Left renal pelvis (tissue), 4 donors: Measurements from ENCODE around the gene LAPTM5. TPM values are rescaled to one million over a fixed set of nuclear protein-coding genes. Genes with fewer than 3 reads are reported as not detected.
A peak's percentile ranks its signal among the peaks of the same experiment; 100 is the strongest.

ENCODE experiments used
- DNase-seq, 4 donors: peaks; one replicate each; pipeline ENCODE4 v3.0.0-alpha.2; 2013; ENCODE audit warnings: low read depth in 4 of 4, low spot score in 3 of 4
- polyA plus RNA-seq, 4 donors: library from polyadenylated mRNA; unstranded; fragments of 120-200 nt; gene quantifications; one replicate each; pipeline ENCODE4 v1.2.1, GENCODE V29; 2013; ENCODE audit not compliant: insufficient read length in 4 of 4

LAPTM5 gene
- polyA plus RNA-seq, 4 donors, result 15.8 to 33.0 (median 17.0) TPM

DNA sequence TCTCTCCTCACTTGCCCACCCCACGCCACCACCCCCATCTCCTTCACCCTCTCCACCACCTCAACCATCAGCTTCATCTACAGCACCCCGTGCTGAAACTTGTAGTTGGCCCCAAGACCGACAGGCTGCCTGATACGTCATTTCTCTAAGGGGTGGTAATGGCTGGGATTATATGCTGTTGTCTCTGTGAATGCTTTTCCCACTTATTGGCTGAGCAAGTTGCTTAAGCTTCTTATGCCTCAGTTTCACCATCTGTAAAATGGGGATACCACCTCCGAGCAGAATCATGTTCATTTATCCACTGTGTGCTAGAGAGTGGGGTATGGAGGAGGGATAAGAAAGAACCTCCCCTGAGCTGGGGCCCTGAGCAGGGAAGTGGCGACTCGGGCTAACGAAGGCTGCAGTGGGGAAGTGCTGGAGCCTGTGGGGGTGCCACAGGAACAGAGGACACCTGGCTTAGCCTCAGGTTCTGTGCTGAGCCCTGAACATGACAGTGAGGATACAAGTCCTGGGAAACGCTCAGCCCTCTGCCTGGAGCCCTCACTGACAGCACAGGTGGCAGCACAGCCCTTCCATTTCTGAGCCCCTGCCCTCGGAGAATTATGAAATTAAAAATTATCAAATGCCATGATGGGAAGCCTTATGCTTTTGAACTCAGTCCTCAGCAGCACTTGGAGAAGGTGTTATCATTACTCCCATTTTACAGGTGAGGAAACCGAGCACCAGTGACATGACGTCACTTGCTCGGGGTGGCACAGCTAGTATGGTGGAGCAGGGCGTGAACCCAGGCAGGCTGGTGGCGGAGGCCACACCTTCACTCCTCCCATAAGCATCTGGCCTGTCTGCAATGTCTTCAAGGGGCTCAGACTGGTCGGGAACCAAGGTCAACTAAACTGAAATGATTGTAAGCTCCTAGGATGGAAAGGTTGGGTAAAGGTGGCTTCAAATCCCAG lies 37.0 kb downstream of the LAPTM5 start:
- DNase-seq, result no peak

DNA sequence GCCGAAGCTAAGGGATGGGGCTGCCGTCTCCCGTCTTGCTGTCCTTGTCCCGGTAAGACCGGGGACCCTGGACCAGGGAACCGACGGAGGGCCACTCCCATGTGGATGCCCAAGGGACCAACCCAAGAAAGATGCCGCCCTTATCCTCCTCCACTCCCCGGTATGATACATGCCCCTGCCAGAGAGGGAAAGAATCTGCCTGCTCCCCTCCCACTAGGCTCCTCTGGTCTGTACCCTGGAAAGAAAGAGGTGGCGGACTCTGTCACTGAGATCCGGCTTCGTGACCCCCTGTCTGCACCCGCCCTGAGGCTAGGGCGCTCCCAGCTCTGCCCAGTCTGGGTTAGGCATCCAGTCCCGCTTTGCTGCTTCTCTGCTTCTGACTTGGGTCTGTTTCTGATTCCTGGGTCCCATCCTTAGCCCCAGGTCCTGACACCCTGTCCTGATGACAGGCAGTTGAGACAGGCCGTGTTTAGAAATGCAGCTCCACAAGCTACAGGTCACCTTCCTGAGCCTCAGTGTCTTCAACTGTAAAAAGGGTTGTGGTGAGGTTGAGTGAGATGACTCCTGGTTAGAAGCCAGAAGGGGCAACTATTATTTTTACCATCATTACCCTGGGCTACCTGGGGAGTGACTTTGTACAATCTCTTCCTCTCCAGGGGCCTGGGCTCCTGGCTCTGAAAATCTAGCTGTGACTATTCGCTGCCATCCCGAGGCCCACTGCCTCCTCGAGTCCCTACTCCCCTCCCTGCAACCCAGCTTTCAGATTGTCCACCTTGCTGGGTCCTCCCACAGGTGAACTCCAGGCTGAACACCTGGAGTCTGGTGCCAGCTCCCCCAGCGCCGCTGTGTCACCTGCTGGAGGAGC lies 37.9 kb downstream of the LAPTM5 start:
- DNase-seq, result no peak

DNA sequence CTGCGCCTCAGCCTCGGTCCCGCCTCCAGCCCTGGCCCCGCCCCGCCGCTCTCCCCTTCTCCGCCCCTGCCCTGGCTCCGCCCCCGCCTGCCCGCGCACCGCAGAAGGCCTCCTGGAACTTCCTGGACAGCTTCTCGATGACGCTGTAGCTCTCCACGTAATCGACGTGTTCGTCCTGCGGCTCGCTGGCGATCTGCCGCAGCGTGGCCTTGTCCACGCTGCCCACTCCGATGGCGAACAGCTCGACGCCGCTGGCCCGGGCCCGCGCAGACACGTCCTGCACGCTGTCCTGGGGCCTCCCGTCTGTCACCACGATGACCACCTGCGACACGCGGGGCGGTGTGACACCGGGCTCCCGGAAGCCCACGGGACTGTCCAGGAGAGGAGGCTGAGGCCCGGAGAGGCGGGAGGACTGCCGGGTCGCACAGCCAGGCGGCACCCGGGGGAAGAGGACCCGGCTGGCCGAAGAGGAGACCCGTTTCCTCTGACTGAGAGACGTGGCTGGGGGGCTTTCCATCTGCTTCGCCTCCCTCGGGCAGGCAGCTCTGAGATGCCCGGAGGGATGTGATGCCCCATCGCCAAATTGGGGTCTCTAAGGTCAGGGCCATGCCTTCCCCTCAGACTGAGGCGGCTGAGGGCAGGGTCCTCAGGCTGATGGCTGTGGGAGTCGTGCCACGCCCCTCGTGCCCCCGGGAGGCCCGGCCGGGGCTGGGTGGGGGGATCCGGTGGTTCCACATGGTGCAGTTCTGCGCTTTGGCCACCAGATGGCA lies 38.8 kb downstream of the LAPTM5 start:
- peak; percentile 68 to 85 (median 74) for DNase-seq

DNA sequence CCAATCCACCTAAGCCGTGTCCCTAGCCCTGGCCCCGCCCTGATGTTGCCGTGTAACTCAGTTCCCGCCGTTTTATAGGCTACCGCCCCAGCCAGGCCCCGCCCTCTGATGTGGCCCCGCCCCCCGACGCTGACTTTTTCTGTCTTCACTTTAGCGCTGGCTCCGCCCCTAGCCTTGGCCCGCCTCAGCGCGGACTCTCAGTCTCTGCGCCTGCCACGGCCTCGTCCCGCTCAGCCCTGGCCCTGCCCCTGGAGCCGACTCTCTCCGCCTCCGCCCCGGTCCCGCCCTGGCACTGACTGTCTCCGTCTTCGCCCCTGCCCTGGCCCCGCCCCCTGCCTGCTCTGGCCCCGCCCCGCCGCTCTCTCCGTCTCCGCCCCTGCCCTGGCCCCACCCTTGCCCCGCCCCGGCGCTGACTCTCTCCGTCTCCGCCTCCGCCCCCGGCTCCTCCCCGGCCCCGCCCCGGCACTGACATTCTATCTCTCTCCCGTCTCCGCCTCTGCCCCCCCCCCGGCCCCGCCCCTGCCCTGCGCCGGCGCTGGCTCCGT lies 39.4 kb downstream of the LAPTM5 start:
- DNase-seq, result peak; percentile 86 to 90 (median 90)

DNA sequence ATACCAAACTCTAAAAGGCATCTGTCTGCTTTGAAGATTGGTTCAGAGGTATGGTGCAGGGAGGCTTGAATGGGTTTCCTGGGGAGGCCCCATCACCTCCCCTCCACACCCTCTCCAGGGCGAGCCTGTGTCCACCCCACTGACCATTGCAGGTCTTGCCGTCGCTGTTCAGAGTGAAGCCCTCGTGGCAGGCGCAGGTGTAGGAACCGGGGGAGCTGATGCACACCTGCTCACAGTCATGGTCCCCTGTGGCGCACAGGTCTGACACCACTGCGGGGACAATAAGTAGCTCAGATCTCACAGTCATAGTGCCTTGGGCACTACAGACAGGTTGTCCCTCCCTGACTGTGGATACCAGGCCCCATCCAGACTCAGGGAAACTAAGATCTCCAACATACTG lies 40.9 kb downstream of the LAPTM5 start:
- no peak for DNase-seq

DNA sequence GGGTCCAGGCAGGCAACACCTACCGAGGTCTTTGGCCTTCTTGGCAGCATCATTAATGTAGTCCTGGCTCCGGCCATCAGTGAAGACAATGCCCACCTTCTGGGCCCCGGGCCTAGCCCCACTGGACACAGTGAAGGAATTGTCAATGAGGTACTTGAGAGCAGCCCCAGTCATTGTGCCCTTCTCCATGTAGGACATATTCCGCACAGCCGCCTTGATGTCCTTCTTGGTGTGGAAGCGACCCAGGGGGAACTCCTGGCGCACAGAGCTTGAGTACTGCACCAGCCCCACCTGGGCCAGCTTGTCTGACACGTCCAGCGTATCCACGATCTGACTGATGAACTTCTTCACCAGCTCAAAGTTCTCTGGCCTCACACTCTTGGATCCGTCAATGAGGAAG lies 41.7 kb downstream of the LAPTM5 start:
- no peak for DNase-seq

DNA sequence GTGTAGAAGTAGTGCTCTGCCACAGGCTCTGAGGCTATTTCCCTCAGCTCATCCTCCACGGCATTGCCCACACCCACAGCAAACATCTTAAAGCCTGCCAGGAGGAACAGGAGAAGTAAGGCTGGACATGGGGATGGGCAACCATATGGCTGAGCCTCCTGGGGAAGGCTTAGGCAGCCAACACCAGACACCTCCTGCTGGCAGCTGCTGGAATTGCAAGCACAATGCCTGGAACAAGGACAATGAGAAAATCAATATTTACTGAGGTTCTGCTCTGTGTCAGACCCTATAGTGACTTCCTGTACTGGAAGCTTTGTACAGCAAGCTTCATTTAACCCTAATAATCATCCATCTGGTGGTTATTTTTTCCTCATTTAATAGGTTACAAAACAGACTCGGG lies 42.4 kb downstream of the LAPTM5 start:
- DNase-seq, result no peak

DNA sequence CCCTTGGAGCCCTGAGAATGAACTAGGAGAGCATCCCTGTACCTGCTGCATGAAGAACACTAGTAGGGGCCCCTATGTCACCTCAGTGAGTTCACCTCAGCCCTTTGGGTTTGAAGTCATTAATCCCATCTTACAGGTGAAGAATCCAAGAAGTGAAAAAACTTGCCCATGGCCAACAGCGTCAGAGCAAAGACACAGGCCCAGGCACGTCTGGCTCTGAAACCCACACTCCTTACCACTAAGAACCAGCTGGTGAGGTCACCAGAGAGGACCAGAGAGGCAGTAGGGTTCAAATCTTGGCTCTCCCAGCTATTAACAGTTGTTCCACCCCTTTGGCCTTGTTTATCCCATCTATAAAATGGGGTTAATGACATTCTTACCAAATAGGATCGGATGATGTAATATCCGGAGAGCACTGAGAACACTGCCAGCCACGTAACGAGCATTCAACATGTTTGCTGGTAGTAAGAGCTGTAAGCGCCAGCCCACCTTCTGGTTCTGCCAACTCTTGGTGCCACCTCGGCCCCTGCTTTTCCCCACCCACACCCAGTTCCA lies 43.0 kb downstream of the LAPTM5 start:
- no peak for DNase-seq

DNA sequence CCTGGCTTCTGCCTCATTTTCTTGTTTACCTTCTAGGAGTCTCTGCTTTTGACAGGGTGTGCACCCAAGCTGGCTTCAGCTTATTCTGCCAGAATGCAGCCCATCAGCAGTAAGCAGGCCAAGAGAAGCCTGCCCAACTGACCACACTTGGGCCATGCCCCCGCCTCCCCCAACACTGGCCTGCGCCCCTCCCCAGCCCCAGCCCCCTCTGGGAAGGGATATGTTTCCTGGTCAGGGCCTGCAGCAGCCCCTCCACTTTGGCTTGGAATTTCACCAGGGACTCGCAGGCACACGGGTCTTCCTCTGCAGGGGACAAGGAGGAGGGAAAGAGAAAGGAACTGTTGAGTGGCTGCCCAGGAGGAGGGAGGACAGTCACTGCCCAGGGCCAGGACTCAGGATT lies 43.5 kb downstream of the LAPTM5 start:
- DNase-seq, result no peak

DNA sequence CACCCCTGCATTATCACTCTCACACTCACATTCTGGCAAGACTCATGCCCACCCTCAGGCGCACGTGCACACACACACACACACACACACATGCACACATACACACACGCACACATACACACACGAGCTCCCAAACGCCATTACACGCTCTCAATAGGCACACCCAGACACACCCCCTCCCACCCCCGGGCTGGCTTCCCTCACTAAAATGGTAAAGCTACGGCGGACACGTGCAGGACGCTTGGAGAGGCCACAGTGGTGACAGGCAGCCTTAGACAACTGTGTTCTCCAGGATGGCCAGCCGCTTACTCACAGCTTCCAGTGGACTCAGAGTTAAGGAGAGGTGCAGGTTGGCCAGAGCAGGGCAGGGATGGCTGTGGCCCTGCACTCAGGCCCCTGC lies 44.3 kb downstream of the LAPTM5 start:
- DNase-seq, result no peak

DNA sequence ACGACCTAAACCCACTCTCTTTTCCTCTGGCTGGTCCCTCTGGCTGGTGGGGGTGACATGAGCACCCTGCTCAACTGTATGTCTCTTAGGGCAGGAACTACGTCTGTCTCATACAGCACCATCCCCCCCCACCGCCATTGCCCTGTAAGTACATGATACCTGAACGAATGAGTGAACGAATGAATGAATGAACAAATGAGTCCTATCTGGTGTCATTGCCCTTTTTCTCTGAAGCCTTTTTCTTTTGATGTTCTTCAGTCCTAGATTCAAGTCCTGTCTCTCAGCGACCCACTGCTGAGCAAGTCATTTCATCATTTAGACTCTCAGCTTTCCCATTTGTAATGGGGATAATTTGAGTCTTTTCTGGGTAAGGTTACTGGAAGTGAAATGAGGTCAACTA lies 45.0 kb downstream of the LAPTM5 start:
- no peak for DNase-seq

DNA sequence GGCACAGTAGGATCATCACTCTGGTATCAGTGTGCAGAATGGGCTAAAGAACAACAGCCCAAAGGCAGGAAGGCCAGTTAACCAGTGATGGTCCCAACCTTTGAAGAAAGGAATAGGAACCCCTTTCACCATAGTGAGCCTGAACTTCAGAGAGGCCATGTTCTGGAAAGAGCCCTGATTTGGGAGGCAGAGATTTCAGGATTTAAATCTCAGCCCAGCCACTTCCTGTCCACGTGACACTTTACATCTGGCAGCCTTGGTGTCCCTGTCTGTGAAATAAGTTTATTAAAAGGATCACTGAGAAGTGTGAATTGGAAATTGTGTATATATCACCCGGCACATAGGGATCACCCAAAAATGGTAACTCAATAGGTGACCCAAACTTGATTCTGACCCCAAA lies 47.2 kb downstream of the LAPTM5 start:
- DNase-seq, result no peak

DNA sequence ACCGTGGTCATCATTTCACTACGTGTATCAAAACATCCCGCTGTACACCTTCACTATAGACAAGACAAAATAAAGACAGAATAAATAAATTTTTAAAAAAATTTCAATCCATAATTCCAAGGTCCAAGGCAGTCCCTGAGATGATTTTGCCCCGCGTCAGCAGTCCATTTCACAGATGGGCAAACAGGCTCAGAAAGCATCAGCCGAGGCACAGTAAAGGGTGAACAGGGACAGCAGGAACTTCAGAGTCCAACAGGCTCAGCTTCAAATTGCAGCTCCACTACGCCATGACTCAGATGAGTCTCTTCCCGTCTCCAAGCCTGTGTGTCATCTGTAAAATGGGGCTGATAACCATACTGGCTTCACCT lies 49.2 kb downstream of the LAPTM5 start:
- no peak for DNase-seq

DNA sequence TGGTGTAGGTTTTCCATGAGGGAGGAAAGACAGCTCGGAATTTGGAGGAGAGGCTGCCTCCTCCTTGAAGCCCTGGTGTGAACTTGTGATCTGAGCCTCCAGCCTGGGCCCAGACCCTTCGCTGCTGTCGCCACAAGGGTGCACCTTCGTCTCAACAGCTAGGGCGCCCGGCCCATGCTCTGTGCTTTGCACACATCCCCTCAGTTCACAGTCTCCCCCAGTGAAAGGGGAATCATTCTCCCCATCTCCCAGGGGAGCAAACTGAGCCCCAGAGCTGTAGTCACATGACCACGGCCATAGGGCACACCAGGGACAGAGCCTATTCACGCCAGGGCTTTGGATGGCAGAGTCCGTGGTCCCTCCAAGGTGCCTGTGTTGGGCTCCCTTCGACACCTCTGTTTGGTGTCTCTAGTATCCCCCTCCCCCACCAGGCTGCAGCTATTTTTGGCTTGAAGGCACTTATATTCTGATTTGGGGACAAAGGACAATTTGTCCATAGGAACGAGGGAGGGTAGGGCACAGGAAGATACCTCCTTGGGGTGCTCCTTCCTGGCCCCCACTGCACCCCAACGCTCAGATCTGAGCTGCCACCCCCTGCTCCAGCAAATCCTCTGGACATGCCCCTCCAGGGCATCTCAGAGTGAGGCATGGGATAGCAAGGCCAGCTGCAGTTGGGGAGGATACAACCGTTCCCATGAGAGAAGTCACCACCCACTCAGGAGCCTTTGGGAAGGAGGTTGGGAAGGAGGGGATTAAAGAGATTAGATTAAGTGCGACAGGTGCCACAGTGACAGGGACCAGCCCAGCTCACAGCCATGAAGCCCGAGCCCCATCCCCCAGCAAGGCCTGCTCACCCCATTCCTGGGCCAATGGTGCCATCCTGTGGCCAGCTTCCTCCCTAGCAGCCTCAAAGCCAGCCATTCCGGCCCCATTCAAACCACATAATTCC lies 49.9 kb downstream of the LAPTM5 start:
- peak in 1 of 4 donors; percentile 60 for DNase-seq

DNA sequence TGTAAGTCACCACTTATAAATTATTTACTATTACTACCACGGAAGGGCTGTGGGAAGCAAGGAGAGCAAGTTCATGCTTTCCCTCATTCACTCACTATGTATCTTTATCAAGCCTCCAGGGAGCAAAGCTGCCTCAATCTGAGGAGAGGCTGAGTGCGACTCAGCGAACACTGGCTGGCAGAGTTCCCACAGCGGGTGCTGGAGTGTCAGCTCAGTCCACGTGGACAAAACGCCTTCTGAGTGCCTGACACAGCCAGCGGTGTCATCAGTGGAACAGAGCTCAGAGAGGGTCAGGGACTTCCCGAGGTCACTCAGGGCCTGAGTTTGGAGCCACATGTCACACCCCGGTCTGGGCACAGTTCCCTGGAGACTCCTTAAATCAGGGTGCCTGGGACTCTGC lies 51.0 kb downstream of the LAPTM5 start:
- no peak for DNase-seq

DNA sequence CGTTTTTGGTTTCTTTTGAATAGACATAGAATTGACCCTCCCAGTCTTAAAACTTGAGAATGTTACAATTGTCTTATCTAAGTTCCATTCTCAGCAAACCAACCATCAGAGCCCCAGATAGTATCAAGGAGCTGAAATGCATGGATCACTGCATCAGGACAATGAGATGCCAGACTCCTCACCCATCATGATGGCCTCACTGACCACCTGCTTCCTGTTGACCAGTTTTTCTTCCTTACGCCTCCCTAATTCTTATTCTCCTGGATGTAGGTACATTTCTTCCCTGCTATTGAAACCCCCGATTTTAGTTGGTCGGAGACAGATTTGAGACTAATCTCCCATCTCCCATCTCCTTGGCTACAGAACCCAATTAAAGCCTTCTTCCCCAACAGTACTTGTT lies 51.9 kb downstream of the LAPTM5 start:
- DNase-seq, result no peak

DNA sequence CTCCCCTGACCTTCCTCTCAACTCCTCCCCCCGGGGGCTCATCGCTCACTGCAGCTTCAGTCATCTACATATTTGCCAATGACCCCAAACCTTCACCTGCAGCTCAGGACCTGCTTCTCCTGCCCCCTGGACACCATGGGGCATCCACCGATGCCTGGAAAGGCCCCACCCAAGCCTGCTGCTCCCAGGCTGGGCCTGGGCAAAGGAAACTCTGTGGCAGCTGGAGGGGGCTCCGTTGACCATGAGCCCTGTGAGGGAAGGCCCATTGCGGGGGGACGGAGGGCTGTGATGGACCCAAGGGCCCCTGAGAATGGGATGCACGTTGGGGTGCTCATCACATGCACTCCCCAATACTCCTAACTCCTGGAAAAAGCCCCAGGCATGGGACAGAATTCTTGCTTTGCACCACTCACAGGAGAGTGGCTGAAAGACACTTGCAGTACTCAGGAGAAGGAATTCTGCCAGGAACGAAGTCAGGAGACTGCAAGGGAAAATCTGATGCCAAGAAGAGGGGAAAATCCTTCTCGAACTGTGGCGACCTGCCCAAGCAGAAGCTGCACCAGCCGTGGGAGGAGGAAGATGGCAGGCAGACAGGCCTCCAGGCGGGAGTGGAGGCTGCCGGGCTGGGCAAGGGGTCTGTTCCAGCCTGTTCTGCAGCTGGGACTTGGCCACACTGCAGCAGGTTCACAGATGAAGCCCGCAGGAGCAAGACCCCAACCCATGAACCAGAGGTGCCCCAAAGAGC lies 52.6 kb downstream of the LAPTM5 start:
- no peak for DNase-seq

DNA sequence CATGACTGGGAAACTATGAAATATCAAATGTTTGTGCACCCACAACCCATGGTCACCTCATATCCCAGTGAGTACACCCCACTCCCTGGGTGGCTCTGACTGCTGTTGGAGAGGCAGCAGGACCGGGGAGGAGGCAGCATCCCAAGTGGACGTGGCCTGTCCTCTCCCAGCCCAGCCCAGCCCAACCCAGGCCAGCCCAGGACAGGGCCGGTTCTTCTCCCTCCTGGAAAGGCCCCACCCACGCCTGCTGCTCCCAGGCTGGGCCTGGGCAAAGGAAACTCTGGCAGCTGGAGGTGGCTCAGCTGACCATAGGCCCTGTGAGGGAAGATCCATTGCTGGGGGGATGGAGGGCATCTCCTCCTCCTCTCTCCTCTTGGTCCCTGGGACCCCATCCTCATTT lies 53.3 kb downstream of the LAPTM5 start:
- DNase-seq, result no peak

DNA sequence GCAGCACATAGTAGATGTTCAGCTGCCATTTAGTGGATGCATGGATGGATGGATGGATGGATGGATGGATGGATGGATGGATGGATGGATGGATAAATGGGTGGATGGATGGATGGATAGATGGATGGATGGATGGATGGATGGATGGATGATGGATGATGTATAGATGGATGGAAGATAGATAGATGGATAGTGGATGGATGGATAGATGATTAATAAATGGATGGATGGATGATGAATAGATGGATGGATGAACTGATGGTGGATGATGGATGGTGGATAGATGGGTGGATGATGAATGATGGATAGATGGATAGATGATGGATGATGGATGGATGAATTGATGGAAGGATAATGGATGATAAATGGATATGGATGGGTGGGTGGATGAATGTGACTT lies 54.8 kb downstream of the LAPTM5 start:
- DNase-seq, result no peak
